SW480 (cell line): ENCODE data around the gene CEACAM8.
"Not testable (repeated sequence)": the region's sequence is repeated elsewhere in the genome, so short reads cannot be mapped to it uniquely, and the experiment has no call there.

Experiments used
- DNase-seq: peaks from one replicate; pipeline ENCODE4 v3.0.0-alpha.2; 2016; ENCODE audit warnings: low spot score

Gene CEACAM8

DNA sequence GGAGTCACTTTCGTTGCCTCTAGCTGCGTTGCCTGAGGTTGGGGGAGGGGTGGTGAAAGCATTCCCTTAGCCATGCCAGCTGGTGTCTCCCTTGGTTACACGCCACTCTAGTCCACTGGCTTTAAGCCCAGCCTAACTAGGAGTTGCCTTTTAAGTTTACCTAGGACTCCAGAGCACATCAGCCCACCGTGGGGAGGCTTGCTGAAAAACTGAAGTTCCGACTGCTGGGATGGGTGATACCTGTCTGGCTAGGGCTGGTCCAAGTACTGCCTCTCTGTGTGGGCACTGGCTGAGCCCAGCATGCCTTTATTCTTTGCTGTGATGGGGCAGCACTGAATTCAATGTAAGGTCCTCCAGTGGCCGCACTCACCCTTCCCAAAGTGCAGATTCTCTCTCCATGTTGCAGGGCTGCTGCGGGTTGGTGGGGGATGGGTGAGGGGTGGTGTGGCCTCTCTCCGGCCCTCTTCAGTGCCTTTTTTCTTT, 54.6 kb downstream of the CEACAM8 start:
- DNase-seq, result no peak

DNA sequence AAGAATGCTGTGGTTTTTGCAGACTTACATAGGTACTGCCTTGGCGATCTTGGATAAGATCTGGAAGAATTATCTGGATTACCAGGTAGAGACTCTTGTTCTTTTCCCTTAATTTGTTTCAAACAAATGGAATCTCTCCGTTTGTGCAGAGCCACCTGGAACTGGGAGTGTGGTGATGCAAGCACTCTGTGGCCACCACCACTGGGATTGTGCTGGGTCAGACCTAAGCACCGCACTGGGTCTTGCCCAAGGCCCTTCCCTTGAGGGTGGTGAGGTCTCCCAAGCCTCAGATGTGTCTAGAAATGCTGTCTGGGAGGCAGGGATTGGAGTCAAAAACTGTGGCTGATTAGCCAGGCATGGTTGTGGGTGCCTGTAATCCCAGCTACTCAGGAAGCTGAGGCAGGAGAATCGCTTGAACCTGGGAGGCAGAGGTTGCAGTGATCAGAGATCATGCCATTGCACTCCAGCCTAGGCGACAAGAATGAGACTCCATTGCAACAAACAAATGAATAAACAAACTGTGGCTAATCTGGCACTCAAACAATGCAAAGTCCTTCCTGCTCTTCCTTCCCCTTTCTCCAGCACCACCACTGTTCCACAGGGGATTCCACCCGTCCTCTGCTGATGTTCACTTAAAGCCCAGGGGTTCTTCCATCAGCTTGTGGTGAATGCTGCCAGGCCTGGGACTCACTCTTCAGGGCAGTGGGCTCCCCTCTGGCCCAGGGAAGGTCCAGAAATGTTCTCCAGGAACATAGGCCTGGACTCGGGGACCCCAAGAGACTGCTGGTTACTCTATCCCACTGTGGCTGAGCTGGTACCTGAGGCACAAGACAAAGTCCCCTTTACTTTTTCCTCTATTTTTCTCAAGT, 55.6 kb downstream of the CEACAM8 start:
- DNase-seq, result no peak

DNA sequence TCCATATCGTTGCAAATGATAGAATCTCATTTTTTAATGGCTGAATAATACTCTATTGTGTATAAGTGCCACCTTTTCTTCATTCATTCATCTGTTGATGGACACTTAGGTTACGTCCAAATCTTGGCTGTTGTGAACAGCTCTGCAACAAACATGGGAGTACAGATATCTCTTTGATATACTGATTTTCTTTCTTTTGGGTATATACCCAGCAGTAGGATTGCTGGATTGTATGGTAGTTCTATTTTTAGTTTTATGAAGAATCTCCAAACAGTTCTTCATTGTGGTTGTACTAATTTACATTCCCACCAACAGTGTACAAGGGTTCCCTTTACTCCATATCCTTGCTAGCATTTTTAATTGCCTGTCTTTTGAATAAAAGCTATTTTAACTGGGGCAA, 59.4 kb downstream of the CEACAM8 start:
- DNase-seq, result not testable (repeated sequence)

DNA sequence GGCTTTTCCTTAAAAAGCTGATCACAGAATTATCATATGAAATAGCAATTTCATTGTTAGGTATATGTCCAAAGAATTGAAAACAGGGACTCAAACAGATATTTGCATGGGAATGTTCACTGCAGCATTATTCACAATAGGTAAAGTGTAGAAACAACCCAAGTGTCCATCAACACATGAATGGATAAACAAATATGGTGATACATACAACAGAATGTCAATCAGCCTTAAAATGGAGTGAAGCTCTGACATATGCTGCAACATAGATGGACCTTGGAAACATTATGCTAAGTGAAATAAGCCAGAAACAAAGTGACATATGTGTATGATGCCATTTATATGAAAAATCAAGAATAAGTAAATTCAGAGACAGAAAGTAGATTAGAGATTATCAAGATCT, 60.3 kb downstream of the CEACAM8 start:
- DNase-seq, result no peak

DNA sequence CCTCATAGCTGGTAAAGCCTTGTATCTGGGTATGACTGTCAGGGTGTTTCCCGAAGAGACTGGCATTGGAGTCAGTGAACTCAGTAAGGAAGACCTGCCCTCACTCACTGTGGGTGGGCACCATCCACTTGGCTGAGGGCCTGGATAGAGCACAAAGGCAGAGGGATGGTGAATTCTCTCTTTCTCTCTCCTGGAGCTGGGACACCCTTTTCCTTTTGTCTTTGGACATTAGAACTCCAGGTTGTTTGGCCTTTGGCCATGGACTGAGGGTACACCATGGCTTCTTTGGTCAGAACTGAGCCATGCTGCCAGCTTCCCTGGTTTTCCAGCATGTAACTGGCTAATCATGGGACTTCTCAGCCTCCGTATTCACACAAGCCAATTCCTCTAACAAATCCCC, 61.8 kb downstream of the CEACAM8 start:
- no peak for DNase-seq

DNA sequence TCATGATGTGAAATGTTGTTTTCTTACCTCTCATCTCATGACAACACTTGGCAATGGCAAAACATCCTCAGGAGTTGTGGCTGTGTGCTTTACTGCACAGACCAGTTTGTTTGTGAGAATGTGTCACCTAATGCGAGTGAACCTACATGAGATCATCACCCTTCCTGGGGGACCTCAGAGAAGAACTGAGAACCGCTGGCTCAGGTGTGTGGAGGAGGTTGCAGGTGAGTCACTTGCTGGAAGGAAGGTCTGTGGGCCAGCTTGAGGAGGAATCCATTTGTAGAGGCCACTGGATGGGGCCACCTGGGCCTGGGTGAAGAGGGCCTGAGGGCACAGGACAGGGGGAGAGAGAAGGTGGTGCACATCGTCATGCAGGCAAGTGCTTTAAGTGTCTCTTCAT, 63.4 kb downstream of the CEACAM8 start:
- DNase-seq, result no peak
